Testis (tissue), 3 donors: ENCODE results near the gene FRMD6. TPM values are rescaled to one million over a fixed set of nuclear protein-coding genes. Genes with fewer than 3 reads are reported as not detected.
"Not testable (repeated sequence)": the region's sequence is repeated elsewhere in the genome, so short reads cannot be mapped to it uniquely, and the experiment has no call there.

Experiments
- DNase-seq: peaks from one replicate; pipeline ENCODE4 v3.0.0-alpha.2; 2019
- H3K27ac ChIP-seq, 2 donors: fragments of 200-600 bp; sonication (generic); one replicate each; pipeline ENCODE4 v1.5.1; 2019
- H3K27me3 ChIP-seq: fragments of 200-600 bp; sonication (generic); one replicate; pipeline ENCODE4 v1.5.1; 2019
- H3K36me3 ChIP-seq: fragments of 200-600 bp; sonication (generic); one replicate; pipeline ENCODE4 v1.5.1; 2017; ENCODE audit warnings: low read depth; ENCODE audit errors: missing control alignments
- H3K4me1 ChIP-seq: fragments of 200-600 bp; sonication (generic); one replicate; pipeline ENCODE4 v1.5.1; 2019
- H3K4me3 ChIP-seq, 2 donors: fragments of 200-600 bp; sonication (generic); one replicate each; pipeline ENCODE4 v1.5.1; 2017 to 2019
- H3K9me3 ChIP-seq: fragments of 200-600 bp; sonication (generic); one replicate; pipeline ENCODE4 v1.5.1; 2017
- CTCF ChIP-seq, 3 experiments: fragments of 450-650 bp in 2 of 3; fragments of 200-600 bp in 1 of 3; sonication (generic) in 1 of 3; IDR thresholded peaks; one replicate each; pipeline ENCODE4 v1.5.1; 2016 to 2019; ENCODE audit warnings: antibody characterized with exemption in 3 of 3, mild to moderate bottlenecking in 2 of 3, moderate library complexity in 1 of 3
- POLR2A ChIP-seq: fragments of 450-650 bp; IDR thresholded peaks from one replicate; pipeline ENCODE4 v1.6.1; 2017; ENCODE audit warnings: antibody characterized with exemption, mild to moderate bottlenecking, moderate library complexity
- WGBS, 2 donors: methylation state at CpG; one replicate each; pipeline ENCODE4 v1.1.5; 2018; 5-methylcytosine and 5-hydroxymethylcytosine counted together
- intact Hi-C: fragments of 100-400 bp; cut with DNase I; formaldehyde crosslinking; loops from one replicate; pipeline ENCODE4 v1.15.1; 2023; ENCODE audit warnings: low total_unique reads
- polyA plus RNA-seq: library from polyadenylated mRNA; stranded (reverse); fragments of 350-450 nt; fragmentation: Illumina TruSeq; extraction: RNeasy Lipid Tissue Mini Kit (QIAGEN cat#74804); gene quantifications from one replicate; pipeline ENCODE4 v1.2.3, GENCODE V29; 2014; ENCODE audit warnings: low read depth, low replicate concordance; ENCODE audit not compliant: insufficient read depth
- total RNA-seq, 2 donors: library from RNA; depleted of rRNA; stranded (reverse); fragments of >200 nt; gene quantifications; one replicate each; pipeline ENCODE4 v1.2.3, GENCODE V29; 2016

The FRMD6 gene
- total and polyA plus RNA-seq, 3 donors from 2014 or later, result 59.2 to 71.3 (median 67.0) TPM

GRCh38 chr14:51626185-51626584, 25.5 kb upstream of the FRMD6 start:
- H3K4me1 ChIP-seq, result peaks cover 6% of the 10 kb centered on the region
- H3K27me3 ChIP-seq, result no peaks in the 10 kb centered on the region
- H3K27ac ChIP-seq, result no peak overlapping the region
- TF ChIP-seq POLR2A (no peak), CTCF (IDR thresholded peaks at IDR 0.05) (no peak)
- H3K36me3 ChIP-seq, result no peaks in the 10 kb centered on the region
- H3K4me3 ChIP-seq, result no peak overlapping the region
- no peak for DNase-seq
- WGBS, 2 donors, result 47 to 49% methylated on average over 2 of the region's 2 CpGs
- intact Hi-C loops, result no loop called here
- no peaks in the 10 kb centered on the region for H3K9me3 ChIP-seq

GRCh38 chr14:51626788-51627187, 24.9 kb upstream of the FRMD6 start:
- H3K27me3 ChIP-seq, result no peaks in the 10 kb centered on the region
- DNase-seq, result no peak
- no peaks in the 10 kb centered on the region for H3K36me3 ChIP-seq
- TF ChIP-seq CTCF (IDR thresholded peaks at IDR 0.05) (no peak), POLR2A (no peak)
- intact Hi-C loops, result no loop called here
- H3K27ac ChIP-seq, result no peak overlapping the region
- H3K9me3 ChIP-seq, result no peaks in the 10 kb centered on the region
- 25 to 27% methylated on average over 1 of the region's 1 CpG for WGBS, 2 donors
- H3K4me3 ChIP-seq, result no peak overlapping the region
- peaks cover 6% of the 10 kb centered on the region for H3K4me1 ChIP-seq

GRCh38 chr14:51627313-51627712, 24.4 kb upstream of the FRMD6 start:
- Histone ChIP-seq H3K27ac (no peak overlapping the region), H3K27me3 (no peaks in the 10 kb centered on the region), H3K9me3 (no peaks in the 10 kb centered on the region), H3K4me3 (no peak overlapping the region), H3K36me3 (no peaks in the 10 kb centered on the region), H3K4me1 (peaks cover 6% of the 10 kb centered on the region)
- DNase-seq, result no peak
- intact Hi-C loops, result no loop called here
- TF ChIP-seq POLR2A (no peak), CTCF (IDR thresholded peaks at IDR 0.05) (no peak)

GRCh38 chr14:51628238-51628637, 23.5 kb upstream of the FRMD6 start:
- Histone ChIP-seq H3K27me3 (no peaks in the 10 kb centered on the region), H3K4me1 (peaks cover 6% of the 10 kb centered on the region), H3K27ac (no peak overlapping the region), H3K4me3 (no peak overlapping the region), H3K36me3 (no peaks in the 10 kb centered on the region), H3K9me3 (no peaks in the 10 kb centered on the region)
- no peak for DNase-seq
- intact Hi-C loops, result no loop called here
- TF ChIP-seq POLR2A, result no peak
- no peak for TF ChIP-seq CTCF (IDR thresholded peaks at IDR 0.05)
- 50 to 78% methylated on average over 1 of the region's 1 CpG for WGBS, 2 donors

- Histone ChIP-seq H3K9me3 (no peaks in the 10 kb centered on the region), H3K27me3 (no peaks in the 10 kb centered on the region), H3K27ac (no peak overlapping the region), H3K4me1 (peaks cover 9% of the 10 kb centered on the region), H3K36me3 (no peaks in the 10 kb centered on the region), H3K4me3 (no peak overlapping the region)
- intact Hi-C loops, result no loop called here
- no peak for TF ChIP-seq CTCF (IDR thresholded peaks at IDR 0.05)
- TF ChIP-seq POLR2A, result no peak
- DNase-seq, result no peak
- WGBS, 2 donors, result 85 to 89% methylated on average over 2 of the region's 2 CpGs
Observed at GRCh38 chr14:51630987-51631386, 20.7 kb upstream of the FRMD6 start.

- H3K4me3 ChIP-seq, H3K9me3 ChIP-seq, H3K27ac ChIP-seq, H3K36me3 ChIP-seq, intact Hi-C loops, H3K27me3 ChIP-seq, DNase-seq: not testable (repeated sequence)
- H3K4me1 ChIP-seq, result peaks cover 12% of the 10 kb centered on the region
- 84 to 92% methylated on average over 2 of the region's 2 CpGs for WGBS, 2 donors
Observed at GRCh38 chr14:51633298-51633697, 18.4 kb upstream of the FRMD6 start.
